Measurements from ENCODE around the gene KCNA3.

KCNA3 gene

GRCh38 chr1:110647254-110647891, 27.4 kb downstream of the KCNA3 start (continued):
- TF ChIP-seq, protein P1, sequence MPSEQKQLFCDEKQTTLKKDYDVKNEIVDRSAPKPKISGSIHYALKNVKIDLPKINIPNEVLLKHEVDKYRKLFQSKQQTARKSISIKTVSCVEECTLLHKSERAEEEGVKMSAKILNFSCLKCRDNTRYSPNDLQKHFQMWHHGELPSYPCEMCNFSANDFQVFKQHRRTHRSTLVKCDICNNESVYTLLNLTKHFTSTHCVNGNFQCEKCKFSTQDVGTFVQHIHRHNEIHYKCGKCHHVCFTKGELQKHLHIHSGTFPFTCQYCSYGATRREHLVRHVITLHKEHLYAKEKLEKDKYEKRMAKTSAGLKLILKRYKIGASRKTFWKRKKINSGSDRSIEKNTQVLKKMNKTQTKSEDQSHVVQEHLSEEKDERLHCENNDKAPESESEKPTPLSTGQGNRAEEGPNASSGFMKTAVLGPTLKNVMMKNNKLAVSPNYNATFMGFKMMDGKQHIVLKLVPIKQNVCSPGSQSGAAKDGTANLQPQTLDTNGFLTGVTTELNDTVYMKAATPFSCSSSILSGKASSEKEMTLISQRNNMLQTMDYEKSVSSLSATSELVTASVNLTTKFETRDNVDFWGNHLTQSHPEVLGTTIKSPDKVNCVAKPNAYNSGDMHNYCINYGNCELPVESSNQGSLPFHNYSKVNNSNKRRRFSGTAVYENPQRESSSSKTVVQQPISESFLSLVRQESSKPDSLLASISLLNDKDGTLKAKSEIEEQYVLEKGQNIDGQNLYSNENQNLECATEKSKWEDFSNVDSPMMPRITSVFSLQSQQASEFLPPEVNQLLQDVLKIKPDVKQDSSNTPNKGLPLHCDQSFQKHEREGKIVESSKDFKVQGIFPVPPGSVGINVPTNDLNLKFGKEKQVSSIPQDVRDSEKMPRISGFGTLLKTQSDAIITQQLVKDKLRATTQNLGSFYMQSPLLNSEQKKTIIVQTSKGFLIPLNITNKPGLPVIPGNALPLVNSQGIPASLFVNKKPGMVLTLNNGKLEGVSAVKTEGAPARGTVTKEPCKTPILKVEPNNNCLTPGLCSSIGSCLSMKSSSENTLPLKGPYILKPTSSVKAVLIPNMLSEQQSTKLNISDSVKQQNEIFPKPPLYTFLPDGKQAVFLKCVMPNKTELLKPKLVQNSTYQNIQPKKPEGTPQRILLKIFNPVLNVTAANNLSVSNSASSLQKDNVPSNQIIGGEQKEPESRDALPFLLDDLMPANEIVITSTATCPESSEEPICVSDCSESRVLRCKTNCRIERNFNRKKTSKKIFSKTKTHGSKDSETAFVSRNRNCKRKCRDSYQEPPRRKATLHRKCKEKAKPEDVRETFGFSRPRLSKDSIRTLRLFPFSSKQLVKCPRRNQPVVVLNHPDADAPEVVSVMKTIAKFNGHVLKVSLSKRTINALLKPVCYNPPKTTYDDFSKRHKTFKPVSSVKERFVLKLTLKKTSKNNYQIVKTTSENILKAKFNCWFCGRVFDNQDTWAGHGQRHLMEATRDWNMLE (tag by site-specific recombination; conservative IDR thresholded peaks at IDR 0.05; ENCODE audit: low read depth) = peak; percentile 48; the same call in 1 of the 2 replicates
- TF ChIP-seq ZNF155 (tag by site-specific recombination; IDR thresholded peaks at IDR 0.05) (no peak), KLF16 (tag by site-specific recombination; IDR thresholded peaks at IDR 0.05) (no peak), SETDB1 (IDR thresholded peaks at IDR 0.05; ENCODE audit: insufficient read length, low read length) (peak; percentile 37), HOXD13 (CRISPR knock-in tag; IDR thresholded peaks at IDR 0.05; ENCODE audit: borderline replicate concordance) (no peak), ZNF777 (tag by site-specific recombination; IDR thresholded peaks at IDR 0.05; ENCODE audit: borderline replicate concordance) (no peak), ZFP37 (tag by site-specific recombination; IDR thresholded peaks at IDR 0.05) (no peak), GFI1B (tag by site-specific recombination; IDR thresholded peaks at IDR 0.05) (peak; percentile 97), ZNF600 (tag by site-specific recombination; IDR thresholded peaks at IDR 0.05) (no peak), ZBTB48 (tag by site-specific recombination; IDR thresholded peaks at IDR 0.05) (no peak), ZNF174 (tag by site-specific recombination; IDR thresholded peaks at IDR 0.05) (peak; percentile 84; the same call in 1 of the 2 replicates), ZBTB7A (tag by site-specific recombination; IDR thresholded peaks at IDR 0.05; ENCODE audit: low read depth) (no peak), IKZF3 (tag by site-specific recombination; IDR thresholded peaks at IDR 0.05) (0 out of 2 replicates have a peak, but pooled peaks have one; percentile 36), INSM2 (tag by site-specific recombination; IDR thresholded peaks at IDR 0.05) (peak; percentile 98), ZNF580 (tag by site-specific recombination; IDR thresholded peaks at IDR 0.05) (peak; percentile 74), ZNF16 (tag by site-specific recombination; IDR thresholded peaks at IDR 0.05; ENCODE audit: low read depth) (no peak), ZNF529 (tag by site-specific recombination; IDR thresholded peaks at IDR 0.05; ENCODE audit: insufficient replicate concordance) (no peak), ZNF223 (tag by site-specific recombination; IDR thresholded peaks at IDR 0.05) (peak; percentile 7; the same call in 1 of the 2 replicates), TSHZ1 (tag by site-specific recombination; IDR thresholded peaks at IDR 0.05; ENCODE audit: borderline replicate concordance) (peak; percentile 98), ZNF521 (tag by site-specific recombination; IDR thresholded peaks at IDR 0.05) (no peak), ZSCAN16 (tag by site-specific recombination; IDR thresholded peaks at IDR 0.05) (0 out of 2 replicates have a peak, but pooled peaks have one; percentile 37), ZNF433 (tag by site-specific recombination; IDR thresholded peaks at IDR 0.05; ENCODE audit: low read depth) (no peak), ZNF10 (tag by site-specific recombination; IDR thresholded peaks at IDR 0.05) (peak; percentile 63; the same call in 1 of the 2 replicates), ZNF112 (tag by site-specific recombination; IDR thresholded peaks at IDR 0.05) (no peak), YY1 (tag by site-specific recombination; IDR thresholded peaks at IDR 0.05) (no peak; the same call in 1 of the 2 replicates), EGR2 (tag by site-specific recombination; IDR thresholded peaks at IDR 0.05; ENCODE audit: low read depth) (no peak), SALL2 (tag by site-specific recombination; IDR thresholded peaks at IDR 0.05; ENCODE audit: borderline replicate concordance) (no peak)
- TF ChIP-seq, protein P2, sequence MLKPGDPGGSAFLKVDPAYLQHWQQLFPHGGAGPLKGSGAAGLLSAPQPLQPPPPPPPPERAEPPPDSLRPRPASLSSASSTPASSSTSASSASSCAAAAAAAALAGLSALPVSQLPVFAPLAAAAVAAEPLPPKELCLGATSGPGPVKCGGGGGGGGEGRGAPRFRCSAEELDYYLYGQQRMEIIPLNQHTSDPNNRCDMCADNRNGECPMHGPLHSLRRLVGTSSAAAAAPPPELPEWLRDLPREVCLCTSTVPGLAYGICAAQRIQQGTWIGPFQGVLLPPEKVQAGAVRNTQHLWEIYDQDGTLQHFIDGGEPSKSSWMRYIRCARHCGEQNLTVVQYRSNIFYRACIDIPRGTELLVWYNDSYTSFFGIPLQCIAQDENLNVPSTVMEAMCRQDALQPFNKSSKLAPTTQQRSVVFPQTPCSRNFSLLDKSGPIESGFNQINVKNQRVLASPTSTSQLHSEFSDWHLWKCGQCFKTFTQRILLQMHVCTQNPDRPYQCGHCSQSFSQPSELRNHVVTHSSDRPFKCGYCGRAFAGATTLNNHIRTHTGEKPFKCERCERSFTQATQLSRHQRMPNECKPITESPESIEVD (tag by site-specific recombination; IDR thresholded peaks at IDR 0.05) = peak; percentile 97
